NCI-H524 treated with DMSO at 0.1 percent for 48 hours (cell line): Measurements from ENCODE around the gene EEPD1.
A peak's percentile ranks its signal among the peaks of the same experiment; 100 is the strongest.

Experiments used
- DNase-seq: peaks from one replicate; lab custom pipeline; 2025; lab: John Stamatoyannopoulos, UW

The EEPD1 gene

GRCh38 chr7:36154255-36155212, 1.5 kb downstream of the EEPD1 start:
- no peak for DNase-seq

GRCh38 chr7:36155811-36156361, 2.8 kb downstream of the EEPD1 start:
- DNase-seq: no peak

GRCh38 chr7:36157527-36158320, 4.7 kb downstream of the EEPD1 start:
- DNase-seq: no peak

GRCh38 chr7:36158321-36158605, 5.2 kb downstream of the EEPD1 start:
- DNase-seq: no peak

- no peak for DNase-seq
Observed at GRCh38 chr7:36159618-36160017, 6.6 kb downstream of the EEPD1 start.

GRCh38 chr7:36160313-36160712, 7.3 kb downstream of the EEPD1 start:
- no peak for DNase-seq

GRCh38 chr7:36161996-36162395, 8.9 kb downstream of the EEPD1 start:
- DNase-seq: no peak

- no peak for DNase-seq
Observed at GRCh38 chr7:36165059-36165458, 12.0 kb downstream of the EEPD1 start.

- no peak for DNase-seq
Observed at GRCh38 chr7:36165802-36166201, 12.7 kb downstream of the EEPD1 start.

GRCh38 chr7:36167403-36168050, 14.5 kb downstream of the EEPD1 start:
- no peak for DNase-seq

- DNase-seq: no peak
Observed at GRCh38 chr7:36171503-36171902, 18.4 kb downstream of the EEPD1 start.

- no peak for DNase-seq
Observed at GRCh38 chr7:36175886-36176285, 22.8 kb downstream of the EEPD1 start.

GRCh38 chr7:36176697-36177096, 23.6 kb downstream of the EEPD1 start:
- no peak for DNase-seq

GRCh38 chr7:36180121-36180520, 27.1 kb downstream of the EEPD1 start:
- DNase-seq: peak; percentile 32

- peak; percentile 71 for DNase-seq
Observed at GRCh38 chr7:36181668-36182067, 28.6 kb downstream of the EEPD1 start.

- no peak for DNase-seq
Observed at GRCh38 chr7:36182854-36183604, 30.0 kb downstream of the EEPD1 start.

GRCh38 chr7:36185092-36185491, 32.0 kb downstream of the EEPD1 start:
- no peak for DNase-seq

- DNase-seq: no peak
Observed at GRCh38 chr7:36185756-36186155, 32.7 kb downstream of the EEPD1 start.

- no peak for DNase-seq
Observed at GRCh38 chr7:36186359-36187121, 33.5 kb downstream of the EEPD1 start.

GRCh38 chr7:36188266-36188665, 35.2 kb downstream of the EEPD1 start:
- no peak for DNase-seq

GRCh38 chr7:36188906-36189305, 35.9 kb downstream of the EEPD1 start:
- no peak for DNase-seq
